SHP77 treated with DMSO at 0.1 percent for 48 hours (cell line): Measurements from ENCODE around the gene PDE11A.
"Not testable (repeated sequence)": the region's sequence is repeated elsewhere in the genome, so short reads cannot be mapped to it uniquely, and the experiment has no call there.

ENCODE experiments used
- DNase-seq: peaks from one replicate; lab custom pipeline; 2025; lab: John Stamatoyannopoulos, UW

PDE11A gene

DNA sequence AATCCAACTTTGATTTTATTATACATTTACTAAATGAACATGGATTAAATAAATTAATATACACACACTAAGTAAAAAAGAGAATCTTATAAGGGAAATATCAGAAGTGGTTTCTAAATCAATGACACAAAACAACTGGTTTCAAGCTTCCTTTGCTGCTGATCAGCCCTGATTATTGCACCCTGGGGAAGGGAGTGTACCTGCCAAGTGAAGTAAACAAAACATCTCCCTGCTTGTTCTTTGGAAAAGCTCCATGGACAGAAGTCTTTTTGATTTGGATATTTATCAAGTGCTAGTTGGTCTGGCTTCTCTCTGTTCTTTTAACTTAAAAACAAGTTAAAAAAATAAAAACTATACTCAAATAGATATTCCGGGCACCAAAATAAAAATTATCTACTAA lies 190.1 kb downstream of the PDE11A start:
- no peak for DNase-seq

DNA sequence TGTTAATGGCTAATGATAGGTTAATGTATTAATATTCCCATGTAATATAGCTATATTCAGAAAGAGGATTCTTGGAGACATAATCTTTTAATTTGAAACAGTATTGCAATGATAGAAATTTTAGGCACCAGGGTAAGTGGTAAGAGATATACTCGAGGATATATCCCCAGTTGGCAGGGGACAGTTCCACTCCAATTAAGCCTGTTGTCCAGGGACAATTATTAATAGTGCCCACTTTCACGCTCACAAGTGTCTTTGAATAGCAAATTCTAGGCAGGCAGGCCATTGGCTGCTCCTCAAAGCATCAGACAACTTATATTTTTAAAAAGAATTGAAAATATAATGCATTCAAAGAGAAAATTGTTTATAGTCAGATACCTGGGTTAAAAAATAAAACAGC lies 190.7 kb downstream of the PDE11A start:
- DNase-seq, result no peak

DNA sequence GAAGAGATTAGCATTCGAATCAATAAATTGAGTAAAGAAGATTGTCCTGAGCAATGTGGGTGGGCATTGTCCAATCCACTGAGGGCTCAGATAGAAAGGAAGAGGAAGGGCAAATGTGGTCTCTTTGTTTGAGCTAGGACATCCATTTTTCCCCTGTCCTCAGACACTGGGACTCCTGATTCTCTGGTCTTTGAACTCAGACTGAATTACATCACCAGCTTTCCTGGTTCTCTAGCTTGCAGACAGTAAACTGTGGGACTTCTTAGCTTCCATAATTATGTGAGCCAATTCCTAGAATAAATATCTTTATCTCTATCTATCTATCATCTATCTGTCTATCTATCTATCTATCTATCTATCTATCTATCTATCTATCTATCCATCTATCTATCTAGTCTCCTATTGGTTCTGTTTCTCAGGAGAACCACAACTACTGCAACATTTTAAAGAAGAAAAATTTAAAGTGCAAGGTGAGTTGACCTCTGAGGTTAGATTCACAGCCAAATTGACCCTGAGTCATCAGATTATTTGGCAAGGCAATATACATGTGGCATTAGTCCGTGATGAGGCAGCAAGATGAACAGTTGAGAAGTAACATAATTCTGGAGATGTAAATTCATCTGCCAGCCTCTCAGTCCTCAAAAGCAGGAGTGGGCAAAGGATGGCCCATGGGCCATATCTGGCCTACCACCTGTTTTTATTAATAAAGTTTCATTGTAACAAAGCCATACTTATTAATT lies 191.4 kb downstream of the PDE11A start:
- no peak for DNase-seq

DNA sequence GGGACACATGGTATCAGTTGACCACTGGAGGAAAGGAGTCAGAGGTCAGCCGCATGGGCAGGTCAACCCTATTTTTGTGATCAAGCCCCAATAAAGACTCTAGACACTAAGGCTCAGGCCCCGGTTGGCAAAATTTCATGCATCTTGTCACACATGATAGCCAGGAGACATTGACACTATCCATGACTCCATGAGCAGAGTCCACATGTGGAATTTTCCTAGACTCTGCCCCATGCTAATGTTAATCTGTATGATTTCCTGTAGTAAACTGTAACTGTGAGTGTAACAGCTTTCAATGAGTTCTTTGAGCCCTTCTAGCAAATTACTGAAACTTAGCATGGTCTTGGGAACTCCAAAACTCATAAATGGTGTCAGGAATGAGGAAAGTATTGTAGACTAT lies 192.3 kb downstream of the PDE11A start:
- DNase-seq, result no peak

DNA sequence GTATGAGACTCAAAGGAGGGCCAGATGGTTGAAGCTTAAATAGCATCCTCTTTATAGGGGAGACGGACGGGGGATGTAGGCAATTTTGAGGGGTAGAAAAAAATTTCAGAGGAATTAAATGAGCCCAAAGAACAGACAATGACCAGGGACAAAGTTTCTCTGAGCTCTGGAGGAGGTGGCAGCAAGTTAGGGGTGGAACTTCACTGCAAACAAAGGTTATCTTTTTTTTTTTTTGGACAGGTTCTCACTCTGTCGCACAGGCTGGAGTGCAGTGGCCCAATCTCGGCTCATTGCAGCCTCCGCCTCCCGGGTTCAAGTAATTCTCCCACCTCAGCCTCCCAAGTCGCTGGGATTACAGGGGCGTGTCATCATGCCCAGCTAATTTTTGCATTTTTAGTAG lies 195.6 kb downstream of the PDE11A start:
- DNase-seq, result no peak

DNA sequence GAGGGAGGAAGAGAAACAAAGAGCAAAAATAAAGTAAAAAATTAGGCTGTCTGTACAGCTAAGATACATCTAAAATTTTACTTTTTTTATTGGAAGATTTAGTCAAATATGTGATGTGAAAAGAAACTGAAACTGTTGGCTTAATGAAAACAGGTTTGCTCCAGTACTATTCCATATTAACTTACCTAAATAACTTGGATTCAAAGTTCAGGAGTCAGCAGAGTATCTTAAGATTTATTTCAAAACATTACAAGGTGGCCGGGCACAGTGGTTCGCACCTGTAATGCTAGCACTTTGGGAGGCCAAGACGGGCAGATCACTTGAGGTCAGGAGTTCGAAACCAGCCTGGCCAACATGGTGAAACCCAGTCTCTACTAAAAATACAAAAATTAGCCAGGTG lies 197.9 kb downstream of the PDE11A start:
- no peak for DNase-seq

DNA sequence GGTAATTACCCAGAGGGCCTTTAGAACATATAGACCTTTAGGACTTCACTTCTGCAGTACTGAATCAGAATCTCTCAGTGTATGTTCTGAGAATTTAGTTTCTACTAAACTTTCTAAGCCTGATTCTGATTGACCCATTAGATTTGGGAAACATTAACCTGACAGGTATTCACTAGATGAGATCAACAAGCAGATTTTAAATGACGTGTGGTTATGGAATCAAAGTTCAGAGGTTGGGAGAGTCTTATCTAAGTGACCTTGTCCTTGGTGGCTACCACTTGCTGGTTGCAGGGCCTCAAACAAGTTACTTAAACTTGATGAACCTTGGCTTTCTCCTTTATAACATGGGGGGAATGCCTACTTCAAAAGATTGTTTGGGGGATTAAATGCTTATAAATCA lies 198.7 kb downstream of the PDE11A start:
- DNase-seq, result no peak

DNA sequence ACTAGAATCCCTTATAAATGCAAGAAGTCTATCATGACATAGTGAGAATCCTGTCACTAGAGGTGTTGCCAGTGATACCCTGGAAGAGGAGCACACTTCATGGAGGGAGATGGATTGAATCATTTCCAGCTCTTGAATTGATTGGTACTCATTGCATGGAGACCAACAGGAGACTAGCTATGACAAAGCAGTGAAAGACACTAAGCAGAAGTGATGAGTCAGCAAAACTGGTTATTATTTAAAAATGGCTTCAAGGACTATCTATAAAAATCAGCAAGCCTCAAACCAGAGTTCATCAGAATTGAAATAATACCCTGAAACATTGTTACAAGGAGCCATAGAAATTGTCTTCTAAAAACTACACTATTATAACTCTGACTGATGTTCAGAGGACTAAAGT lies 200.3 kb downstream of the PDE11A start:
- no peak for DNase-seq

DNA sequence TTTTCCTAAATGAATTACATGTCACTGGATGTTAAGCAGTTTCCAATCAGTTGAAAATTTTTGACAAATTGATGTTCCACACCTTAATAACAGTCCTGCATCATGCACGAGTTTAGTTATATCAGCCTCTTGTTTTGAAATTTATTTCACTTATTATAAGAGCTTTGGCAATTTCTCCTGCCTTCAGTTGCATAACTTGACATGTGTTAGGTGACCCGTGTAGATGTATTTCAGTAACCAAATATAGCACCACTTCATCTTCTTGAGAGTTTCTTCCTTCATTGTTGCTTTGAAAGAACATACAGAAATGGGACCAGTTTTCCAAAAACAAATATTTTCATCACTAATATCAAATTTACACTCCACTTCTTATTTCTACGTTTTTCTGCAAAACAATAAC lies 202.7 kb downstream of the PDE11A start:
- DNase-seq, result no peak

DNA sequence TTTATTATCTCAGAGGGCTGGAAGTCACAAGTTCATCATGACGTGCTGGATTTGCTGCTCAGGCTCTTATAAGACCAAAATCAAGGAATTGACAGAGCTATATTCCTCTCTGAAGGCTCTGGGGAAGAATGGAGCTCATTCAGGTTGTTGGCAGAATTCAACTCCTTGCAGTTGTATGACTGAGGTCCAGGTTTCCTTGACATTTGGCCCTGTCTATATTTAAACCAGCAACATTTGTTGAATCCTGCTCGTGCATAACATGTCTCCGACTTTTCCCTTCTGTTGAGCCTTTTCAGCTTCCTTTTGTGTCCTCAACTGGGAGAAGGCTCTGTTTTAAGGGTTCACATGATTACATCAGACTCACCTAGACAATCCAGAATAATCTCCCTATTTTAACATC lies 203.4 kb downstream of the PDE11A start:
- no peak for DNase-seq

DNA sequence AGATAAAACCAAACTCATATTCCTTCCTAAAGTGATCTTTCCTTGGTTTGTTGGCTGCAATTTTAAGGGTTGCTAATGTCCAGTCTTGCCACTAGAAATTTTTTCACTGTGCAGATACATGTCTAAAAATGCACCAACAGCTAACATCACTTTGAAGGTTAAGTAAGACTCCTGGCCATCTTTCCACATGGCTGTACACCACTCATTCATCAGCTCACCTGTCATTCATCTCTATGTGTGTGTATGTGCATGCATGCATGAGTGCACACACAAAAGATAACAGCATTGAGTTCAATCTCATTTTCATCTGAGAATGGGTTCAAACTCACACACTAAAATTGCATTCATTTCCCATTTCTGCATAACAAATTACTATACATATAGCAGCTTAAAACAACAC lies 203.8 kb downstream of the PDE11A start:
- no peak for DNase-seq

DNA sequence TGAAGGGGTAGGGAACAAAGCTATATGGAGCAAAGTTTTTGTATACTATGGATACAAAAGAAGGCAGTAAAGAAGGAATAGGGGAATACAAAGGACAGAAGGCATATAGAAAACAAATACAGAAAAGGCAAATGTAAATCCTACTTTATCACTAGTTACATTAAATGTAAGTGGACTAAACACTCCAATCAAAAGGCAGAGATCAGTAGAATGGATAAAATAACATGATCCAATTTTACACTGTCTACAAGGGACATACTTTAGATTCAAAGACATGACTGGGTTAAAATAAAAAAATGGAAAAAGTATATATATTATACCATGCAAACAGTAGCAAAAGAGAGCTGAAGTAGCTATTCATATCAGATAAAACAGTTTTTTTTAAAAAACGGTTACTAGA lies 215.0 kb downstream of the PDE11A start:
- DNase-seq, result no peak

DNA sequence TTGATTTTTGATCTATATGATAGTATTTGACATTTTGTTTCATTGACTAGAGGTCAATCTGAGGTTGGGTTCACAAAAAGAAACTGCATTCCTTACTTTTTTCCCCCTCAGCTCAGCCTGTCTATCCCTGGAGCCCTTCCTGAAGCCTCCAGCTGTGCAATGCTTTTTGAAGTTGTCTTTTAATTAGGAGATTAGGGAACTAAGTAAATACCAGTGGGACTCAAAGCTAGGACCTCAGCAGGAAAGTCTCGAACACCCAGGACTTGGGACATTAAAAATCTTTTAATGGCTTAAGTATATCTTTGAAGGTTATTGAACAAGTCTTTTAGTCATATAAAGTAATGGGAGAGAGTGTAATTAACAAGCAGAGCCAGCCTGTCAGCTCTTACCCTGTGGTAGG lies 220.2 kb downstream of the PDE11A start:
- DNase-seq, result no peak

DNA sequence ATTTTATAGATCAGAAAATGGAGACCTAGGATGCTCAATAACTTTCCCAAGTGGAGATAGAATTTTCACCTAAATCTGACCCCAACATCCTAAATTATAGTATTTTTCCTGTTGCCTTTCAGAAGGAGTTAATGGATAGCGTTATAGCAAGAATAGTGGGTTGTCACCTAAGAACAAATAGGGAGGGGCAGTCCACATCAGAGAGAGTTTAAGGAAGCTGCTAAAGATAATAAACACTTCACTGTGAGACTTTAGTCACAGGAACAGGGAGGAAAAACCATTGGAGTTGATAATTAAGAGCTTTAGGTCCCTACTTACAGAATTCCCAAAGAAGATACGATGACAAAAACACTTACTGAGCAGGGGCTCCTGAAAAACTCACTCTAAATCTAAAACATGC lies 229.4 kb downstream of the PDE11A start:
- DNase-seq, result no peak

DNA sequence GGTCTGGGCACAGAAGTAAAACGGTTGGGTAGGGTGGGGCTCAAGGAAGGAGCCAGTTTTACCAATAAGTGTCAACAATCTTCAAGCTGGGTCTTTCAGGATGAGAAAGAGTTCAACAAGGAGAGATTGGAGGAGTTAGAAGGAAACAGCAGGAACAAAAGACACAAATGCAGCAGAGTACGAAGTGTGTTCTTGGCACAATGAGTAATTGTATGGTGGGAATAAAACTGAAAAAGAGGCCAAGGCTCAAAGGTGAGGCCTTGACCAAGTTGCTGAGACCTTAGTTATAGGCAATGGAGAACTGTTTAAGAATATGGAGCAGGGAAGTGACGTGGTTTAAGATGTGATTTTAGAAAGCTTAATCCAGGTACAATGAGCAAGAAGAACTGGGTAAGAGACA lies 230.3 kb downstream of the PDE11A start:
- DNase-seq, result no peak

DNA sequence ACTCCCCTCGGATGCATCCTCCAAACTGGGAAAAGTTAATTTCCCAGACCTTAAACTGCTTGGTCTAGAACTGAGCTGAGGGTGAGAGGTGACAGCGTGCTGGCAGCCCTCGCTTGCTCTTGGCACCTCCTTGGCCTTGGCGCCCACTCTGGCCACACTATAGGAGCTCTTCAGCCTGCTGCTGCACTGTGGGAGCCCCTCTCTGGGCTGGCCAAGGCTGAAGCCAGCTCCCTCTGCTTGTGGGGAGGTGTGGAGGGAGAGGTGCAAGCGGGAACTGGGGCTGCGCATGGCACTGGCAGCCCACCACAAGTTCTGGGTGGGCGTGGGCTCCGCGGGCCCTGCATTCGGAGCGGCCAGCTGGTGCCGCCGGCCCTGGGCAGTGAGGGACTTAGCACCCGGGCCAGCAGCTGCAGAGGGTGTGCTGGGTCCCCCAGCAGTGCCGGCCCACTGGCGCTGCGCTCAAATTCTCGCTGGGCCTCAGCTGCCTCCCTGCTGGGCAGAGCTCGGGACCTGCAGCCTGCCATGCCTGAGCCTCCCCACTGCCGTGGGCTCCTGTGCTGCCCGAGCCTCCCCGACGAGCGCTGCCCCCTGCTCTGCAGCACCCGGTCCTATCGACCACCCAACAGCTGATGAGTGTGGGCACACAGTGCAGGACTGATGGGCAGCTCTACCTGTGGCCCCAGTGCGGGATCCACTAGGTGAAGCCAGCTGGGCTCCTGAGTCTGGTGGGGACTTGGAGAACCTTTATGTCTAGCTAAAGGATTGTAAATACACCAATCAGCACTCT lies 237.0 kb downstream of the PDE11A start:
- not testable (repeated sequence) for DNase-seq

DNA sequence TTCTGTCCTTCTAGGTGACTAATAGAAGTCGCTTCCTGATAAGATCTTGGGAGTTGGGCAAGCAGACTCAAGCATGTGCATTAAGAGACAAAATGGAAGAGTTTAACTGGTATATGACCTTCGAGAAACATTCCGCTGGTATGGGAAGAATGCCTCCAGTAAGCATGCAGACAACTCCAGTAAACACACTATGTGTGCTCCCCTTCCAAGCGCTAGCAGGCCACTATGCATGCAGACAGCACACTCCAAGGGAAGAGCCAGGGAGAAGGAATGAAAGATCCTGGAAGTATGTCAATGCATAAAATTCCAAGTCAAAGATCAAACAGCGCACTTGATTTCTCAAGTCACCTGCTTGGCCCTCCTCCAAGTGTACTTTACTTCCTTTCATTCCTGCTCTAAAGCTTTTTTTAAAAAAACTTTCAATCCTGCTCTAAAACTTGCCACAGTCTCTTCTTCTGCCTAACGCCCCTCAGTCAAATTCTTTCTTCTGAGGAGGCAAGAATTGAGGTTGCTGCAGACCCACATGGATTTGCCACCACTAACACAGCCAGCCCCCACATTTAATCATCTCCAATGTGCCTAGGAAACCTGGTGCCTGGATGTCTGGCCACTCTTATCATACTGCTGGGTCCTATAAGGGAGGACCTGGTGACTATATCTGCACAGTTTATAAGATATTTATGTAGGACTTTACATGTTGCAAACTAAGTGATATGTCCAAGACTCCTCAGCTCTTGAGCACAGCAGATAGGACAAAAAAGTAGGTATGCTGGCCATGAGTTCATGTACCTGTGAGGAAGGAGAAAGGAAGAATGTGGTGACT lies 239.8 kb downstream of the PDE11A start:
- DNase-seq, result no peak

DNA sequence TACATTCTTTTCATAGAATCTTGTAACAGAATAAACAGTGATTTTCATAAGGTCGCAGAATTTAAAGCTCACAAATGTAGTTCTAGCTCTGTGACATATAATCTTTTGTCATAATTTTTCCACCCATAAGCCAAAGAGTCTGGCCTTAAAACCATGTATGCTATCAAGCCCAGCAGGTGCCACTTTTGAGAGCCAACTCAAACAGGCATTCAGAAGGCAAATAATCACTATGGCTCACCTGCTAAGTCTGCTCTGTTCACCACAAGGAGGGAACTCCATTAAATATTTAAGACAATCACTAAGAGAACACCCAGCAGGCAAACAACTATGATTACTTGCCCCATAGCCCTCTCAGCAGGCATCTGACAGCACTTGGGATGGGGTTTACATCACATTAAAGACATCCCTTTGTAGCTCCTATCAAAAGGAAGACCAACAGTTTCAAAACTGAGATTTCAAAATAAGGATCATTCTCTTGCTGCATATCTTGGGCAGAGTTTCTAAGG lies 241.6 kb downstream of the PDE11A start:
- DNase-seq, result no peak

DNA sequence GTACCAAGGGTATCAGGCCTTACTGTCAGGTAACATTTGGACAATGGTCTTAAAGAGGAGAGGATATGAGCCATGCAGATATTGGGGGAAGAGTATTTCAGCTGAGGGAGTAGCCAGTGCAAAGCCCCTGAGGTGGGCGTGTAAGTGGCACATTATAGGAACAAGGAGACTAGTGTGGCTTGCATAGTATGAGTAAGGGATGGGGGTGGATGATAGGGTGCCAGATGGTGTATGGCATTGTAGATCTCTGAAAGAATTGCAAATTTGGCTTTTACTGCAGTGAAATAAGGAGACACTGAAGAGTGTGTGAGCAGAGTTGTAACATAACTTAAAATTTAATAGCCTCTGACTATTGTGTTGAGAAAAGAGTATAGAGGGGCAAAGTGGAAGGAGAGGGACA lies 244.0 kb downstream of the PDE11A start:
- DNase-seq, result no peak

DNA sequence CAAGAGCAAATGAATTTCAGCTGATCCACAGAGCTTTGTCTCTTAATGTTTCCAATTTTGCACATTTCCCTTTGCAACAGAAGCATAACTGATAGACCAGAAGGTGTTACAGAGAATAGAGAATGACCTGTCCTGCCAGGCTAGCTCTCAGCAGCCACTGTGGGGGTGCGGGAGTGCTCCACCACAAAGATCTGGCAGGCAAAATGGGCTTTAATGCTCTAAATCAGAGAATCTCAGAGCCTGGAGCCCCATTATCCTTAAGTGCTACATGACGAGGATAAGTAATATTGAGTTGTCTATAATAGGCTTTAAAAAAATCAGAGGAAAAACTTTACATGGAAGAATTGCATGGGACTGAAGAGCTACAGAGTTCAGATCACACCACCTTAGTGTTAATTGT lies 245.7 kb downstream of the PDE11A start:
- DNase-seq, result no peak

DNA sequence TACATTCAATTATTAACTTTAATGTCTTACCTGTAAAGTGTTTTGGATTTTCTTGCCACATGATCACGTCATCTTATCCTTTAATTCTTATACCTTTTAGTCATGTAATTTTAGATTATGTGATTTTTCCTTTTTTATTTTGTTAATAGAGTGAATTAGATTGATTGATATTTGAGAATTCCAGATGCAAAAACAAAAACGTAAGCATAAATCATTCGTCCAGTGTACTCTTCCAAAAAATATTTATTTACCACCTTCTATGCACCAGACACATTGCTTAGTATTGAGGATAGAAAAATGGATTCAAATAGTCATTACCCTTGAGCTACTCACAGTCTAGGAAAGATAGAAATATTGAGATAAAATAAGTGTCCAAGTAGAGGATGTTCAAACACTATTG lies 249.6 kb downstream of the PDE11A start:
- DNase-seq, result no peak

DNA sequence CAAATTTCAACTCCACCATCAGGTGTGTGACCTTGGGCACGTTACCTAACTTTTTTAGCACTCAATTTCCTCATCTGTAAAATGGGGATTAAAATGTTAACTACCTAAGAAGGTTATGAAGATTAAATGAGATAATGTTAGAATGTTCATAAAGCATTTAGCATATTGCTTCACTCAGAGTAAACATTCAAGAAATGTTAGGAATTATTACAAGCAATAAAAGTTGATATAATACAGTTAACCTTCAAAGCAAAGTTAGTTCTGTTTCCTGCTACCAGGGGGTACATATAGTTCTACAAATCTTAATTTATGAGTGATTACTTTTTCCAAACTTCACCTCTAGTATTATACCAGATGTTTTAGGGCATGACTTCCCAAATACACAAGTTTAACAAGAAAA lies 254.2 kb downstream of the PDE11A start:
- no peak for DNase-seq

DNA sequence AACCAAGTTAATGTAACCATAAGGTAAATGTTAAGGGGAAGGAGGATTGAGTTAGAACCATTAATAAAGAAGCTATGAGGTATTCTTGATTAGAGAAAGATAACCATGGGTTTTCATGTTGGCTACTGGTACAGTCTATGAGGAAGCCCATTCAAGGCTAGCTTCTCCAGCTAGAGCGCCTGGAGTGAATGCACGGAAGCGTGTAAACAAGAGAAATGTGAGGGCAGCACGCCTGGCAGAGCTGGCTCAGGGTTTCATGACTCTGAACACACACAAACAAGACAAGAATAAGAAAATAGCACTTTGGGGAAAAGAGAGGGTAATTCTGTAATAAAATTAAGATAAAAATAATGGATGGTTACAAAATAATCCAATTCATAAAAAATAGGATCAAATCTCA lies 255.3 kb downstream of the PDE11A start:
- no peak for DNase-seq
